ENCODE results near the gene TMEM117.
"Not testable (repeated sequence)": the region's sequence is repeated elsewhere in the genome, so short reads cannot be mapped to it uniquely, and the experiment has no call there.

Gene TMEM117

DNA sequence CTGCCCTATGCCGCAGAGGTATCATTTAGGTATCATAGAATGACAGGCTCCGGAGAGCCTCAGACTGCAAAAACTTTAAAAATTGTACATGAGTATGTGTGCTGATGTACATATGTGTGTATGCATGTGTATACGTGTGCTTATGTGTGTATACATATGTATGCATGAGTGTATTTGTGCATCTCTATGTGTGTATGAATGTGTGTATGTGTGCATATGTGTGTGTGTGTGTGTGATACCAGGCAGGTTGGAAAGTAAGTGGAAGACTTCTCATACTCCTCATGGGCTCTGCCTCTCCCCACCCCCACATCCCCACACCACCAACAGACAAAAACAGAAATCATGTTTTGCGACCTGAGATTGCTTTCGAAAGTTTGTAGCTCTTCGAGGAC lies 621 bp upstream of the TMEM117 start:
- H3K4me3 ChIP-seq (ENCODE audit: low read depth, low read length), result peak overlapping the region; percentile 66

DNA sequence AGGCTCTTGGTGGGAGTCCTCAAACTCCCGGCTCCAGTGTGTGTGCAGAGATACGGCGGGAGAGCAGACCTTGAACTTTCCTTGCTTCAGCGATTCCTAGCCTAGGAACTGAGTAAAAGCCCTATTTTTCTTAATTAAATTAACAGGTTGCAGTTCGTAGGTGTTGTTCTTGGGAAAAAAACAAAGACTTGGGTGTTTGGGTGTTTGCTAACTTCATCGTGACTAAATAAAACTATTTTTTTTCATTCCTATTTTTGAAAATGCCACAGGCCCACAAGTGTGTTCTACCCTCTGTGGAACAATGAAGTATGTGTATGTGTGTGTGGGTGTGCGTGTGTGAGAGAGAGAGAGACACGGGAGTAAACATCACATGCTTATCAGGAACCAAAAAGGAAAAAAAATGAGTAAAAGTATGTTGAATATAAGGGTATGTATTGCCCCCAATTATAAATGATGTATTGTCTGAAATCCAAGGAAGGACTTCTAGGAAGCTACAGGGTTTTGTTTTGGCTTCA lies 651 bp downstream of the TMEM117 start:
- no peak for DNase-seq (ENCODE audit: low read depth)
- peak overlapping the region; percentile 66 for H3K4me3 ChIP-seq (ENCODE audit: low read depth, low read length)

More for the DNA sequence above, 621 bp upstream of the TMEM117 start:
- no peak for DNase-seq (ENCODE audit: low read depth)

DNA sequence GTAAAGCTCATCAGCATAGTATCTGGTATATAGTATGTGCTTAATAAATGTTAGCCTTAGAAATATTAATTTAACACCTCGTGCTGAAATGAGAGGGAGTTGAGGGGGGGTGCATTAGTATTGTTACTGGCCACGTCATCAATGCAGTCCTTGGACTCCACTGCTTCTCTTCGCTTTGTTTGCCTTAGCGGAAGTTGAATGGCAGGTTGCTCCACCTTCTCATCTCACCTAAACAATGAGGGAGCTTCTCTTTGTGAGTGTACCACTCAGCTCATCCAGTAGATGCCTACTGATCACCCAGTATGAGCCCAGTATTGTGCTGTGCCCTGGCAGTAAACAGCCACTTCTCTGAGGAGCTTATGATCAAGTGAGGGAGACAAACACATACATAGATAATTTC lies 4.5 kb downstream of the TMEM117 start:
- no peak for DNase-seq (ENCODE audit: low read depth)
- H3K4me3 ChIP-seq (ENCODE audit: low read depth, low read length), result no peak overlapping the region

DNA sequence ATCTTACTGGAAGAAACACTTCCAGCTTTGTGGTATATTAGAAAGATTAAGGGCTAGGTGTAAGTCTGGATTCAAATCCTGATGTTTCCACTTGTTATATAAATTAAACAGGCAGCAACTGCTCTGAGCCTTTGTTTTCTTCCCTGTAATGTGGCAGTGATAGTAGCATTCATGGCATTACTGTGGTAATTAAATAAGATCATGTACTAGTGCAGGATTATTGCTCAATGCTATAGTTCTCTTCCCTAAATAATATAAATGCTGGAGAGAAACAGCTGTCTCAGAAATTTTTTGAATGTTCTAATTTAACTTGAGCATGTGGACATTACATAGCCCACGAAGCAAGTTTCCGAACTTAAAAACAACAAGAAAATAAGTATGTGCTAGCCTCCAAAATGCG lies 5.4 kb downstream of the TMEM117 start:
- H3K4me3 ChIP-seq (ENCODE audit: low read depth, low read length), result no peak overlapping the region
- no peak for DNase-seq (ENCODE audit: low read depth)

DNA sequence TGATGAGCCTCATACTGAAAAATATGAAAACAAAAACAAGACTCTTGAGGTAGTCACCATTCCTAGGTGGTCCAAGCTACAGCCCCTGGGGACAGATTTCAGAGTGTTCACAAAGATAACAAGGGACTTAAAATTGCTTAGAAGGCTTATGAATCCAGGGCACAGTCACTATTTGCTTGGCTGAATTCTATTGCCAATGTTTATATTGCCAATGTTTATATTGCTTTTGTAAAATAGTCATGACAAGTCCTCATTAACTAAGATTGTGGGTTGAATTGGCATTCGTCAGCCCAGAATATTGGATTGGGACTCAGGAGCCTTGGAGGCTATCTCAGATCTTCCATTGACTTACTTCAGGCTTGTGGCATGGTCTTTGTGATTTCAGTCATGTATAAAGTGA lies 6.4 kb downstream of the TMEM117 start:
- no peak overlapping the region for H3K4me3 ChIP-seq (ENCODE audit: low read depth, low read length)
- DNase-seq (ENCODE audit: low read depth), result no peak

DNA sequence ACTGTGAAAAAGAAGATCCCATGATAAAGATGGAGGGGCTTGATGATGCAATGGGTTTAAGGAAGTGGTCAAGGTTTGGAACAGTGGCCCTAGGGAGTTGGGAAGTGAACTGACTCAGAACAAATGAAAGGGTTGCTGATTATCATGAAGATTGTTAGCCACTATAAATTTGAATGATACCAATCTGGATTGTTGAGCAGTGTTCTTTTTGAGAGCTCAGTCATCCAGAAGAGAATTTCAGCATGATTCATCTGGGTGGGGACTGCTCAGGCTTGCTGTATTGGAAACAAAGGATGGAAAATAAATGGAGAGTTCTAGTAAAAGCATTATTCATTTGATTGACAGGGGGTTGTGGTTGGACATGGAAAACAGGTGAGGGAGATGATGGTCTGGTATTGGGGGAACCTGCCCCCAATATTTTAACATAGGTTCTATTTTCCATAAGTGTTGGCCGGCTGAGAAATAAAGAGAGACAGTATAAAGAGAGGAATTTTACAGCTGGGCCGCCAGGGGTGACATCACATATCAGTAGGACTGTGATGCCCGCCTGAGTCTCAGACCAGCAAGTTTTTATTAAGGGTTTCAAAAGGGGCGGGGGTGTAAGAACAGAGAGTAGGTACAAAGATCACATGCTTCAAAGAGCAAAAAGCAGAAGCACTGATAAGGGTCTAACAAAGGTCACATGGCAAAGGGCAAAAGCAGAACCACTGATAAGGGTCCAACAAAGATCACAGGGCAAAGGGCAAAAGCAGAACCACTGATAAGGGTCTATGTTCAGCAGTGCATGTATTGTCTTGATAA lies 11.7 kb downstream of the TMEM117 start:
- not testable (repeated sequence) for DNase-seq (ENCODE audit: low read depth); H3K4me3 ChIP-seq (ENCODE audit: low read depth, low read length)

DNA sequence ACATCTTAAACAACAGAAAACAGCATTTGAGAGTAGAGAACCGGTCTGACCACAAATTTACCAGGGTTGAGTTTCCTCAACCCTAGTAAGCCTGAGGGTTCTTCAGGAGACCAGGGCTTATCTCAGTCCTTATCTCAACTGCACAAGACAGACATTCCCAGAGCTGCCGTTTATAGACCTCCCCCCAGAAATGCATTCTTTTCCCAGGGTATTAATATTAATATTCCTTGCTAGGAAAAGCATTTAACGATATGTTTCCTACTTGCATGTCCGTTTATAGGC lies 12.3 kb downstream of the TMEM117 start:
- no peak overlapping the region for H3K4me3 ChIP-seq (ENCODE audit: low read depth, low read length)
- no peak for DNase-seq (ENCODE audit: low read depth)

DNA sequence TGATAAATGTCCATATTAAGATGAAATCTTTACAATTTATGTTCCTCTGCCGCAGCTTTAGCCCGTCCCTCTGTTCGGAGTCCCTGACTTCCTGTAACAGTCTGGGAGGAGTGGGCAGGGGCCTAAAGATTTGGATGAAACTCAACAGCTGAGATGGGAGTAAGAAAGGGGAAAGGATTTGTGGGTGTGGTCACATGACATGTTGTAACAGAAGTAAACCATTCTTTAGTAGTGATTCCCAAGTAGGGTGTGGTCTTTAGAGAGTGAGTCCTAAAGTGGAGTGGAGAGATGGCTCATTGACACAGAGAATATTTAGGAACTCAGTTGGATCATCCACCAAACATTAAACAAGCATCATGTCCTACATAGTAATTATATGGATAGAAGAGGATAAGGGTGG lies 12.9 kb downstream of the TMEM117 start:
- no peak for DNase-seq (ENCODE audit: low read depth)

DNA sequence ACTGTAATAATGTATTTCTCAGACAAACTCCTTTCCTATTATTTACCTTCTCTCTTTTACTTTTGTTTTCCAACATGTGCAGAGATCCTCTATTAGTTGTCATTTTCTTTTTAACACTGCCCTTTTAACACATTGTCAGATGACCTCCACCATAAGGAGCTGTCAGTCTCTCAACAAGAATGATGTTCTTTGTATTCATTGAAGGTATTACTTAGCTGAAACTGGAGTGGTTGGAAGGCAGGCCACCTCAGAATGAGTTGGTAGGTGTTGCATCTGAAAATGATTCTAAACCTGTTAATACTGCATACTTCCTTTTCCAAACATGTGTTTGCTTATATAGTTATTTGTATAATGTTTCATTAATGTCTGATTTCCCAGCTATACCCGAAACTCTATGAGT lies 16.9 kb downstream of the TMEM117 start:
- no peak for DNase-seq (ENCODE audit: low read depth)

More for the DNA sequence above, 12.9 kb downstream of the TMEM117 start:
- H3K4me3 ChIP-seq (ENCODE audit: low read depth, low read length), result no peak overlapping the region

DNA sequence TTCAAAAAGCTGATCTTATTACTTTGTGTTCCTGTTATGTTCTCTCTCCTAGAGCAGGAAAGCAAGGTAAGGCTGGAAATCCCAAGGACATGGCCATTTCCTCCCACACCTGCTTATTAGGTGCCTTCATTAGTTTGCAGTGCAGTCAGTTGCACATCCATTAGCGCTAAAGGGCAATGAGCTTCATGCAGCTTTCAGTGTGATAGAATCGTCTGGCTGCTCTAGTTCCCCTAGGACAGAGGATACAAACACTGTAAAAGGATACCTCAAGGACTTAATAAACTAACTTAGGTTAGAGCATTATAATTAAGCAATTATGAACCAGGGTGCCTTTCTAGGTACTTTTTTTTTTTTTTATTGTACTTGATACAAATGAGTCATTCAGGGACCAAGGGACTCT lies 21.1 kb downstream of the TMEM117 start:
- DNase-seq (ENCODE audit: low read depth), result no peak
- no peak overlapping the region for H3K4me3 ChIP-seq (ENCODE audit: low read depth, low read length)

More for the DNA sequence above, 16.9 kb downstream of the TMEM117 start:
- no peak overlapping the region for H3K4me3 ChIP-seq (ENCODE audit: low read depth, low read length)

DNA sequence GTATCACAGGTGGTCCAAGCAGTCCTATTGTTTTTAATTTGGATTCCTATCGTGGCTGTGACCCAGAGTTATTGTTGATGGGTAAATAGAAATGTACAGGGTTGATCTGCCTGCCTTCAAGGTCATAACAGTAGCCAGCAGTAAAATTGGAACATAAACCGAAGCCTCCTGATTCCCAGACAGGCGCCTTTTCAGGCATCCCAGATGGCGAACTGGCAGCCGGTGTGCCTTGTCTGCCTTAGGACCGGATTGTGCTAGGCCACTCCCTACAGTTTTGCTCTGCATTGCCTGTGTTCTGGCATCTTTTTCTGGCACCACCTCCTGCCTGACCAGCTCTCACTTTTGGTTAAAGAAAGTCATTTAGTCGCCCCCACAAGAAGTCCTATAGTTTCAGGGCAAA lies 22.2 kb downstream of the TMEM117 start:
- no peak for DNase-seq (ENCODE audit: low read depth)
- H3K4me3 ChIP-seq (ENCODE audit: low read depth, low read length), result no peak overlapping the region

DNA sequence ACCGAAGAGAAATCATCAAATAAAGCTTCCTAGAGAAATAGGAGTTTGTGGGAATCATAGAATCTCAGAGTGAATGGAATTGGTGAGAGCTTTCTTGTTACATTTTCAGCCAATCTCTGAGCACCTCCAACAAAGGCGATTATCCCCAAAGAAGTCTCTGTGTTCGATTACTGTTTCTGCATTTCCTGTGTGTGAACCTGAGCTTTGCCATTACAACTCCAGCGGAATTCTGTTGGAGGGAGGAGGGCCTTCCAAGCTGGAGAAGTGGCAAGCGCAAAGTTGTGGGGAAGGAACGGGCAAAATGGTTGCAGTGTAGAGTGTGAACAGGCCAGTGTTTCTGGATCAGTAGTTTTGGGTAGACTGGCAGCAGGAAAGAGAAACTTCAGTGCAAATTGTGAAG lies 23.1 kb downstream of the TMEM117 start:
- no peak overlapping the region for H3K4me3 ChIP-seq (ENCODE audit: low read depth, low read length)
- DNase-seq (ENCODE audit: low read depth), result no peak

DNA sequence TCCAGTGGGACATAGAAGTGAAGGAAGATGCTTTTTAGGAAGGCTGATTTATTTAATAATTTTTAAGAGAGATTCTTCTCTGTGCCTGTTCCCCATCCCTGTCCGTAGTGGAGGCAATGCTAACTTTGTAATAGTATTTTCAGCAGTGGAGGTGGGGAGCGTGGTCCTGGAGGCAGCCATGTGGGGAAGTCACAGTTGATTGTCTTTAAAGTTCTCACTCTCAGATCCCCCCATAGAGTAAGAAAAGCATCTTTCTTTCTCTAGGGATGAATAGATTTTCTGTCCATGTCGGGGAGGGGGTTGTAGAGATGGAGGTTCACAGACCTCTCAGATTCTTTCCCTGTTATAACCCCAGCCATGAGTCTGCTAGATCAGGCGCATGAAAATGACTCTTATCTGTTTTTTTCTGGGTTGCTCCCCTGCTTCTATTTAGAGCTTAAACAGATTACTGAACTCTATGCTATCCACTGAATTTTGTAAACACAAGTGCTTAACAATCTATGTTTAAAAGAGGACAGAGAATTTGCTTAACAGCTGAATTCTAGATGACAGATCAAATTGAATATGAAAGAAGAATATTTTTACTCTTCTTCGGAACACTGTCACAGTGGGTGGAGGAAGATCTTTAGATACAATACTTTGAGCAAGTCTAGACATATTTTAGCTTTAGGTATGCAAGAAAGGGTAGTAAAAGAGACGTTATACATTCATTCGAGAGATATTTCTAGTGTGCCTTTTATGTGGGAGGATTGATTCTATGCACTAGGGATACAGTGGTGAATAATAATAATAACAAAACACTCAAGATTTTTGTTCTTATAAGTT lies 25.3 kb downstream of the TMEM117 start:
- no peak overlapping the region for H3K4me3 ChIP-seq (ENCODE audit: low read depth, low read length)
- no peak for DNase-seq (ENCODE audit: low read depth)

DNA sequence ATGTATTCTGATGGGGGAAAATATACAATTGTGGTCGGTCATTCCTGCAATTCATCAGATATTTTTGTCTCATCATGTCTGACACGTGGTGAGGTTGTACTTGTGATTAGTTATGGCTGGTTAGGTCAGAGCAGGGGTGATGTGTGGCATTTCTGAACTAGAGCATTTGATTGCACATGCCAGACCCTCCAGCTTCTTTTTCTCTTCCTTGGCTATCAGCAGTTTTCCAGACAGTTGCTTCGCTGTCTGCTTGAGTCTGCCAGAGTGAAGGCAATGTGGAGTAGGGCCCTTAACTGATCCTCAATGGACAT lies 25.9 kb downstream of the TMEM117 start:
- no peak for DNase-seq (ENCODE audit: low read depth)
- H3K4me3 ChIP-seq (ENCODE audit: low read depth, low read length), result no peak overlapping the region

DNA sequence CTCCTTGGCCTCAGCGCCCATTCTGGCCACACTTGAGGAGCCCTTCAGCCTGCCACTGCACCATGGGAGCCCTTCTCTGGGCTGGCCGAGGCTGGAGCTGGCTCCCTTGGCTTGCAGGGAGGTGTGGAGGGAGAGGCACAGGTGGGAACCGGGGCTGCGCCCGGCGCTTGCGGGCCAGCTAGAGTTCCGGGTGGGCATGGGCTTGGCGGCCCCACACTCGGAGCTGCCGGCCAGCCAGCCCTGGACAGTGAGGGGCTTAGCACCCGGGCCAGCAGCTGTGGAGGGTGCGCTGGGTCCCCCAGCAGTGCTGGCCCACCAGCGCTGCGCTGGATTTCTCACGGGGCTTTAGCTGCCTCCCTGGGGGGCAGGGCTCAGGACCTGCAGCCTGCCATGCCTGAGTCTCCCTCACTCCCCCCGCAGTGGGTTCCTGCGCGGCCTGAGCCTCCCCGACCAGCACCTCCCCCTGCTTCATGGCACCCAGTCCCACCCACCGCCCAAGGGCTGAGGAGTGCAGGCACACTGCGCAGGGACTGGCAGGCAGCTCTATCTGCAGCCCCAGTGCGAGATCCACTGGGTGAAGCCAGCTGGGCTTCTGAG lies 28.0 kb downstream of the TMEM117 start:
- no peak overlapping the region for H3K4me3 ChIP-seq (ENCODE audit: low read depth, low read length)
- no peak for DNase-seq (ENCODE audit: low read depth)

DNA sequence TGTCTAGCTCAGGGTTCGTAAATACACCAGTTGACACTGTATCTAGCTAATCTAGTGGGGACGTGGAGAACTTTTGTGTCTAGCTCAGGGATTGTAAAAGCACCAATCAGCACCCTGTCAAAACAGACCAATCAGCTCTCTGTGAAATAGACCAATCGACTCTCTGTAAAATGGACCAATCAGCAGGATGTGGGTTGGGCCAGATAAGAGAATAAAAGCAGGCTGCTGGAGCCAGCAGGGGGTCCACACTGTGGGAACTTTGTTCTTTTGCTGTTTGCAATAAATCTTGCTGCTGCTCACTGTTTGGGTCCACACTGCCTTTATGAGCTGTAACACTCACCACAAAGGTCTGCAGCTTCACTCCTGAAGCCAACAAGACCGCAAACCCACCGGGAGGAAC lies 28.7 kb downstream of the TMEM117 start:
- DNase-seq (ENCODE audit: low read depth); H3K4me3 ChIP-seq (ENCODE audit: low read depth, low read length): not testable (repeated sequence)

DNA sequence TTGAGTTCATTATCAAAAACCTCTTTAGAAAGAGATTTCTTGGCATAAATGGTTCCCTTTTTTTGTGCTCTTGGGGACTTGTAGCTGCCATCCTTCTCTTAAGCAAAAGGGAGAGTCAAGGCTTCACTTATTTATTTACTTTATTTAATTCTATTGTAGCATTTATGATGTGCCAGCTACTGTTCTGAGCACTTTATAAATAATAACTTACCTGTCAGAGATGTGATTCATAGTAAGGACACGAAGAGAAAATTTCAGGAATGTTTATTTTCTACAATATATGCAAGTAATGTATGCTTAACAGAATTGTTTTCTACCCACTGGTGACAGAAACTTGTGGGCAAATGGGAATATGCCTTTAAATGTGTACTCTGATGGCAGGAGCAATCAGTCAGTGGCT lies 33.3 kb downstream of the TMEM117 start:
- DNase-seq (ENCODE audit: low read depth), result no peak
- H3K4me3 ChIP-seq (ENCODE audit: low read depth, low read length), result no peak overlapping the region

DNA sequence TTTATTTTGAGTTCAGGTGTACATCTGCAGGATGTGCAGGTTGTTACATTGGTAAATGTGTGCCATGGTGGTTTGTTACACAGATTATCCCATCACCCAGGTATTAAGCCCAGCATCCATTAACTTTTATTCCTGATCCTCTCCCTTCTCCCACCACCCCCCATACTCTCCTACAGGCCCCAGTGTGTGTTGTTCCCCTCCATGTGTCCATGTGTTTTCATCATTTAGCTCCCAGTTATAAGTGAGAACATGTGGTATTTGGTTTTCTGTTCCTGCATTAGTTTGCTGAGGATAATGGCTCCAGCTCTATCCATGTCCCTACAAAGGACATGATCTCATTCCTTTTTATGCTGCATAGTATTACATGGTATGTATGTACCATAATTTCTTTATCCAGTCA lies 33.9 kb downstream of the TMEM117 start:
- DNase-seq (ENCODE audit: low read depth); H3K4me3 ChIP-seq (ENCODE audit: low read depth, low read length): not testable (repeated sequence)

DNA sequence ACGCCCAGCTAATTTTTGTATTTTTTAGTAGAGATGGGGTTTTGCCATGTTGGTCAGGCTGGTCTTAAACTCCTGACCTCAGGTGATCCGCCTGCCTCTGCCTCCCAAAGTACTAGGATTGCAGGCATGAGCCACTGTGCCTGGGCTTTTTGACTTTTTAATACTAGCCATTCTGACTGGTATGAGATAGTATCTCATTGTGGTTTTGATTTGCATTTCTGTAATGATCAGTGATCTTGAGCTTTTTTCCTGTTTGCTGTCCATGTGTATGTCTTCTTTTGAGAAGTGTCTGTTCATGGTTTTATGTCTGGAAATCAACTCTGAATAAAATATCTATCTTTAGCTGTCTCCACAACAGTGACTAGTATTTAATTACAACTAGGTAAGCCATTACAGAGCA lies 35.4 kb downstream of the TMEM117 start:
- not testable (repeated sequence) for H3K4me3 ChIP-seq (ENCODE audit: low read depth, low read length); DNase-seq (ENCODE audit: low read depth)

DNA sequence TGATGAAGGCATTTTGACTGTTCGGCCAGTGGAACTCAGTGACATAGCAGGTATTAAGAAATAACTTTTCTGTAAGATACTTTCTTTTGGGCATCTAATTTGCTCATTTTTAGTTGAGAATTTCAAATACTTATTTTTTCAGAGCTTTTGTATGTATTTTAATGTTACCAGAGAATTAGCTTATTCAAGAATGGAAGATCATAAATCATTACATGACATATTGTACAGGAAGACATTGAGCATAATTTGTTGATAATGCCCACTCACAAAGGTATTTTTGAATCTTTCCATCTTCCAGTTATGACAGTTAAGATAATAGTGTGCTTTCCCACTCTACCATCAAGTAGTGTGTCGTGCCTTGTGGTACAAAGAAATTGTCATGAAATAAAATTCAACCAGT lies 36.5 kb downstream of the TMEM117 start:
- H3K4me3 ChIP-seq (ENCODE audit: low read depth, low read length), result no peak overlapping the region
- DNase-seq (ENCODE audit: low read depth), result no peak

DNA sequence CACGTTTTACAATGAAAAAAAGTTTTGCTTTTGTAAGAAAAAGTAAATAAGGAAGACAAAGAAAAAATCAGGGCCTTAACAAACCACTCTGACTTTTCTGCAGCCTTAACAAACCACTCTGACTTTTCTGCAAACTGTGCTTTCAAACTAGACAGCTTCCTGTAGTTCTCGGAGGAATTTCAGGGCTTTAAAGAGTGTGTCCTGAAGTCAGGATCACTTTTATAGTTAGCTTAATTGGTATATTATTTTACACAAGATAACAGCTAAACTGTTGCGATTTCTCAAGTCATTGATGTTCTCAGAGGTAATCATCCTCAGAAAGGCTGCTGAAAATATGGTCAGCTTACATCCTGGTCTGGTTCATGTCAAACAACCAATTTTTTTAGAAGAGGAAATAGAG lies 42.2 kb downstream of the TMEM117 start:
- DNase-seq (ENCODE audit: low read depth), result no peak
- no peak overlapping the region for H3K4me3 ChIP-seq (ENCODE audit: low read depth, low read length)
